GM18951 (cell line): ENCODE results near the gene ABCA7.
"Not testable (repeated sequence)": the region's sequence is repeated elsewhere in the genome, so short reads cannot be mapped to it uniquely, and the experiment has no call there.

ENCODE experiments used
- POLR2A ChIP-seq: IDR thresholded peaks from 4 replicates; pipeline ENCODE4 v1.6.1; 2011; ENCODE audit warnings: mild to moderate bottlenecking; ENCODE audit not compliant: insufficient read length, insufficient read depth; ENCODE audit errors: extremely low read depth
- in situ Hi-C: fragments of 300-500 bp; cut with MboI; formaldehyde crosslinking; loops from one replicate; pipeline ENCODE4 v1.12.0; 2022; ENCODE audit warnings: low sequenced_read_pairs, mixed read lengths, inconsistent platforms; ENCODE audit not compliant: unreplicated experiment

Gene ABCA7

GRCh38 chr19:1108291-1109031, 68.6 kb downstream of the ABCA7 start:
- peak; percentile 21 for TF ChIP-seq POLR2A
- in situ Hi-C loops: loop anchor here (5.0 kb wide), 1 partner anchor 84 kb away; no protein-coding TSS in a partner anchor

- TF ChIP-seq POLR2A: no peak
- in situ Hi-C loops: loop anchor here (5.0 kb wide), 1 partner anchor 83 kb away; no protein-coding TSS in a partner anchor
Observed at GRCh38 chr19:1109032-1109551, 69.2 kb downstream of the ABCA7 start.

GRCh38 chr19:1109697-1110671, 70.1 kb downstream of the ABCA7 start:
- no peak for TF ChIP-seq POLR2A
- in situ Hi-C loops: loop anchor here (5.0 kb wide), 1 partner anchor 82 kb away; no protein-coding TSS in a partner anchor

- in situ Hi-C loops: no loop called here
- TF ChIP-seq POLR2A: no peak
Observed at GRCh38 chr19:1110809-1111640, 71.1 kb downstream of the ABCA7 start.

- in situ Hi-C loops: no loop called here
- TF ChIP-seq POLR2A: no peak
Observed at GRCh38 chr19:1111641-1112267, 71.8 kb downstream of the ABCA7 start.

GRCh38 chr19:1112268-1113029, 72.5 kb downstream of the ABCA7 start:
- in situ Hi-C loops: no loop called here
- TF ChIP-seq POLR2A: no peak

- TF ChIP-seq POLR2A: no peak
- in situ Hi-C loops: no loop called here
Observed at GRCh38 chr19:1113030-1113985, 73.4 kb downstream of the ABCA7 start.

GRCh38 chr19:1113986-1114483, 74.1 kb downstream of the ABCA7 start:
- in situ Hi-C loops: no loop called here

GRCh38 chr19:1114728-1115127, 74.8 kb downstream of the ABCA7 start:
- in situ Hi-C loops: not testable (repeated sequence)

More at GRCh38 chr19:1113986-1114483, 74.1 kb downstream of the ABCA7 start:
- no peak for TF ChIP-seq POLR2A
